Measurements from ENCODE around the gene STAG1. TPM values are rescaled to one million over a fixed set of nuclear protein-coding genes. Genes with fewer than 3 reads are reported as not detected.
"Not testable (repeated sequence)": the region's sequence is repeated elsewhere in the genome, so short reads cannot be mapped to it uniquely, and the experiment has no call there.

STAG1 gene
- total RNA-seq, 2 donors from 2014 or later: 26.8 to 56.4 TPM

- H3K4me3 ChIP-seq: no peak overlapping the region
- DNase-seq (ENCODE audit: low spot score) (no peak), ATAC-seq (ENCODE audit: insufficient number of reproducible peaks, low FRiP score, low read depth) (no peak)
- H3K27me3 ChIP-seq (replicated peaks; ENCODE audit: insufficient read depth): no peaks in the 10 kb centered on the region
- H3K36me3 ChIP-seq: peaks cover 7% of the 10 kb centered on the region
- H3K27ac ChIP-seq: no peak overlapping the region
- H3K4me1 ChIP-seq (ENCODE audit: control insufficient read depth in 1 of 2, low read depth in 2 of 2): no peaks in the 10 kb centered on the region
- H3K9me3 ChIP-seq: no peaks in the 10 kb centered on the region
- TF ChIP-seq CTCF (IDR thresholded peaks at IDR 0.05): no peak
Measured at GRCh38 chr3:136476280-136476679, 275.9 kb downstream of the STAG1 start.

GRCh38 chr3:136474876-136475275, 277.3 kb downstream of the STAG1 start:
- ATAC-seq (ENCODE audit: insufficient number of reproducible peaks, low FRiP score, low read depth); H3K4me3 ChIP-seq; H3K27me3 ChIP-seq (replicated peaks; ENCODE audit: insufficient read depth); H3K4me1 ChIP-seq (ENCODE audit: control insufficient read depth in 1 of 2, low read depth in 2 of 2); H3K27ac ChIP-seq; DNase-seq (ENCODE audit: low spot score); H3K9me3 ChIP-seq; H3K36me3 ChIP-seq: not testable (repeated sequence)

- no peak for DNase-seq (ENCODE audit: low spot score)
- H3K36me3 ChIP-seq: peaks cover 7% of the 10 kb centered on the region
Measured at GRCh38 chr3:136473716-136474326, 278.4 kb downstream of the STAG1 start.

DNA sequence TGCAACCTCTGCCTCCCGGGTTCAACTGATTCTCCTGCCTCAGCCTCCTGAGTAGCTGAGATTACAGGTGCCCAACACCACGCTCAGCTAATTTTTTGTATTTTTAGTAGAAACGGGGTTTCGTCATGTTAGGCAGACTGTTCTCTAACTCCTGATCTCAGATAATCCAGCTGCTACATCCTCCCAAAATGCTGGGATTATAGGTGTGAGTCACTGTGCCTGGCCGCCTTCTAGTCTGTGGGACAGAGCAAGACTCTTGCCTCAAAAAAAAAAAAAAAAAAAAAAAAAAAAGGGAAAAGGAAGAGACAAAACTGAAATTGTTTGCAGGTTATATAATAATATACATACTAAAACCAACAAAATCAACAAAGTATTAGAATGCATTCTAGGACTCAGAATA, 286.9 kb downstream of the STAG1 start:
- no peaks in the 10 kb centered on the region for H3K36me3 ChIP-seq

More at GRCh38 chr3:136473716-136474326, 278.4 kb downstream of the STAG1 start:
- no peak for ATAC-seq (ENCODE audit: insufficient number of reproducible peaks, low FRiP score, low read depth)
- no peak for TF ChIP-seq CTCF (IDR thresholded peaks at IDR 0.05)
- no peaks in the 10 kb centered on the region for H3K27me3 ChIP-seq (replicated peaks; ENCODE audit: insufficient read depth)
- H3K27ac ChIP-seq: no peak overlapping the region
- H3K4me3 ChIP-seq: no peak overlapping the region
- no peaks in the 10 kb centered on the region for H3K9me3 ChIP-seq
- no peaks in the 10 kb centered on the region for H3K4me1 ChIP-seq (ENCODE audit: control insufficient read depth in 1 of 2, low read depth in 2 of 2)

DNA sequence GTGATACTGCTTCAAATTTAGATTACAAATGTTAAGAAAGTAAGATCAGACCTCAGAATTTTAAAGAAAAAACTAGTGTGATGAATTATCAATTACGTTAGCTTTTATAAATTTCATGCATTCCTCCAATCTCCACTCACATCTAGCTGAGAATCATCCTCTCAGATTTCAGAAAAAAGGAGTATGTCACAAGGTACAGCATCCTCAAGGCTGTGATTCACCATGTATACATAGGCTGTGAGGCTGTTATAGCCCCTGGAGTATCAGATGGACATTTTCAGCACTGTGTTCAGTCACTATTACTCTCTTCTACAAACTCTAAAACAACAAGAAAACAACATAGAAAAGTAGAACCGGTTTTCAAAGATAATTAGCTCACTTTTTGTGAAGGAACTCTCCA, 287.7 kb downstream of the STAG1 start:
- ATAC-seq (ENCODE audit: insufficient number of reproducible peaks, low FRiP score, low read depth) (no peak), DNase-seq (ENCODE audit: low spot score) (no peak)
- no peaks in the 10 kb centered on the region for H3K4me1 ChIP-seq (ENCODE audit: control insufficient read depth in 1 of 2, low read depth in 2 of 2)
- H3K36me3 ChIP-seq: no peaks in the 10 kb centered on the region
- H3K4me3 ChIP-seq: no peak overlapping the region
- no peaks in the 10 kb centered on the region for H3K9me3 ChIP-seq
- H3K27ac ChIP-seq: no peak overlapping the region
- no peak for TF ChIP-seq CTCF (IDR thresholded peaks at IDR 0.05)
- H3K27me3 ChIP-seq (replicated peaks; ENCODE audit: insufficient read depth): no peaks in the 10 kb centered on the region

More for the DNA sequence above, 286.9 kb downstream of the STAG1 start:
- no peak for TF ChIP-seq CTCF (IDR thresholded peaks at IDR 0.05)
- Histone ChIP-seq H3K27ac (no peak overlapping the region), H3K9me3 (no peaks in the 10 kb centered on the region), H3K4me3 (no peak overlapping the region), H3K4me1 (ENCODE audit: control insufficient read depth in 1 of 2, low read depth in 2 of 2) (no peaks in the 10 kb centered on the region), H3K27me3 (replicated peaks; ENCODE audit: insufficient read depth) (no peaks in the 10 kb centered on the region)
- ATAC-seq (ENCODE audit: insufficient number of reproducible peaks, low FRiP score, low read depth) (no peak), DNase-seq (ENCODE audit: low spot score) (no peak)

GRCh38 chr3:136463170-136463569, 289.0 kb downstream of the STAG1 start:
- no peak for ATAC-seq (ENCODE audit: insufficient number of reproducible peaks, low FRiP score, low read depth)
- Histone ChIP-seq H3K36me3 (no peaks in the 10 kb centered on the region), H3K4me1 (ENCODE audit: control insufficient read depth in 1 of 2, low read depth in 2 of 2) (no peaks in the 10 kb centered on the region), H3K27me3 (replicated peaks; ENCODE audit: insufficient read depth) (no peaks in the 10 kb centered on the region), H3K27ac (no peak overlapping the region), H3K4me3 (no peak overlapping the region), H3K9me3 (no peaks in the 10 kb centered on the region)
- TF ChIP-seq CTCF (IDR thresholded peaks at IDR 0.05): no peak
- DNase-seq (ENCODE audit: low spot score): no peak
